Neural crest cell (in vitro differentiated cells): Measurements from ENCODE around the gene TEX30. TPM values are rescaled to one million over a fixed set of nuclear protein-coding genes. Genes with fewer than 3 reads are reported as not detected.

ENCODE experiments used
- DNase-seq: peaks from one replicate; pipeline ENCODE4 v3.0.0; 2021; ENCODE audit warnings: low read depth, mixed read lengths, low spot score
- H3K27ac Mint-ChIP-seq: one replicate; pipeline ENCODE4 v1.8.0; 2021; ENCODE audit warnings: mild to moderate bottlenecking, mixed read lengths; ENCODE audit not compliant: unreplicated experiment
- H3K27me3 Mint-ChIP-seq: 2 replicates; pipeline ENCODE4 v1.8.0; 2021; ENCODE audit warnings: low read depth, mild to moderate bottlenecking, mixed read lengths
- H3K36me3 Mint-ChIP-seq: 2 replicates; pipeline ENCODE4 v1.8.0; 2021; ENCODE audit warnings: low read depth, mild to moderate bottlenecking, mixed read lengths
- H3K4me1 Mint-ChIP-seq: 2 replicates; pipeline ENCODE4 v1.8.0; 2021; ENCODE audit warnings: mixed read lengths
- H3K4me3 Mint-ChIP-seq: one replicate; pipeline ENCODE4 v1.8.0; 2021; ENCODE audit warnings: mild to moderate bottlenecking, mixed read lengths
- H3K9me3 Mint-ChIP-seq: 2 replicates; pipeline ENCODE4 v1.8.0; 2021; ENCODE audit warnings: mixed read lengths
- CTCF ChIP-seq: fragments of 200-600 bp; sonication (generic); conservative IDR thresholded peaks from 2 replicates; pipeline ENCODE4 v1.5.0; 2021; ENCODE audit warnings: antibody characterized with exemption, mild to moderate bottlenecking
- total RNA-seq: library from RNA; stranded (reverse); gene quantifications from 2 replicates; pipeline ENCODE4 v1.2.1, GENCODE V29; 2021

The TEX30 gene
- total RNA-seq, 1 donor from 2014 or later: 22.7 TPM

GRCh38 chr13:102761071-102761470, 12.5 kb downstream of the TEX30 start:
- Mint-ChIP-seq H3K4me3 (no peak overlapping the region), H3K4me1 (no peaks in the 10 kb centered on the region), H3K9me3 (no peaks in the 10 kb centered on the region), H3K27me3 (no peaks in the 10 kb centered on the region), H3K36me3 (no peaks in the 10 kb centered on the region), H3K27ac (no peak overlapping the region)
- no peak for TF ChIP-seq CTCF
- DNase-seq: no peak

- no peak for DNase-seq
- Mint-ChIP-seq H3K27ac (no peak overlapping the region), H3K27me3 (no peaks in the 10 kb centered on the region), H3K9me3 (peaks cover 6% of the 10 kb centered on the region), H3K4me3 (no peak overlapping the region), H3K4me1 (no peaks in the 10 kb centered on the region), H3K36me3 (no peaks in the 10 kb centered on the region)
- TF ChIP-seq CTCF: no peak
Measured at GRCh38 chr13:102758842-102759241, 14.7 kb downstream of the TEX30 start.

GRCh38 chr13:102757006-102757405, 16.6 kb downstream of the TEX30 start:
- no peak for TF ChIP-seq CTCF
- peaks cover 6% of the 10 kb centered on the region for H3K9me3 Mint-ChIP-seq
- no peaks in the 10 kb centered on the region for H3K27me3 Mint-ChIP-seq
- H3K4me3 Mint-ChIP-seq: no peak overlapping the region
- DNase-seq: no peak
- peaks cover 3% of the 10 kb centered on the region for H3K36me3 Mint-ChIP-seq
- no peaks in the 10 kb centered on the region for H3K4me1 Mint-ChIP-seq
- no peak overlapping the region for H3K27ac Mint-ChIP-seq

GRCh38 chr13:102751886-102752285, 21.7 kb downstream of the TEX30 start:
- Mint-ChIP-seq H3K27me3 (no peaks in the 10 kb centered on the region), H3K4me3 (no peak overlapping the region), H3K36me3 (peaks cover 23% of the 10 kb centered on the region), H3K4me1 (no peaks in the 10 kb centered on the region), H3K27ac (no peak overlapping the region), H3K9me3 (peaks cover 11% of the 10 kb centered on the region)
- TF ChIP-seq CTCF: no peak
- no peak for DNase-seq

- peaks cover 19% of the 10 kb centered on the region for H3K9me3 Mint-ChIP-seq
- H3K27me3 Mint-ChIP-seq: peaks cover 10% of the 10 kb centered on the region
- no peak for DNase-seq
- no peak overlapping the region for H3K4me3 Mint-ChIP-seq
- H3K36me3 Mint-ChIP-seq: peaks cover 13% of the 10 kb centered on the region
- H3K4me1 Mint-ChIP-seq: no peaks in the 10 kb centered on the region
- no peak for TF ChIP-seq CTCF
- no peak overlapping the region for H3K27ac Mint-ChIP-seq
Measured at GRCh38 chr13:102742506-102742905, 31.1 kb downstream of the TEX30 start.

- H3K4me3 Mint-ChIP-seq: no peak overlapping the region
- no peak for DNase-seq
- H3K9me3 Mint-ChIP-seq: peaks cover 19% of the 10 kb centered on the region
- no peak overlapping the region for H3K27ac Mint-ChIP-seq
- TF ChIP-seq CTCF: no peak
- H3K27me3 Mint-ChIP-seq: peaks cover 10% of the 10 kb centered on the region
- H3K36me3 Mint-ChIP-seq: peaks cover 13% of the 10 kb centered on the region
- no peaks in the 10 kb centered on the region for H3K4me1 Mint-ChIP-seq
Measured at GRCh38 chr13:102742101-102742500, 31.5 kb downstream of the TEX30 start.
